ENCODE measurements around the gene HBP1. TPM values are rescaled to one million over a fixed set of nuclear protein-coding genes. Genes with fewer than 3 reads are reported as not detected.

HBP1 gene
- total and polyA plus RNA-seq, 8 donors = 47.9 to 181 (median 125) TPM

- peaks cover 0 to 54% of the 10 kb centered on the region in 2 donors for H3K4me1 ChIP-seq
- H3K9me3 ChIP-seq = no peaks in the 10 kb centered on the region
- H3K36me3 ChIP-seq = no peaks in the 10 kb centered on the region
- no peak for ATAC-seq
- no peaks in the 10 kb centered on the region for H3K27me3 ChIP-seq
- H3K27ac ChIP-seq = no peak overlapping the region
- no peak overlapping the region for H3K4me3 ChIP-seq
- intact Hi-C loops (cut with DNase I) = no loop called here
- TF ChIP-seq CTCF (IDR thresholded peaks at IDR 0.05) = no peak
- DNase-seq = no peak
Measured at GRCh38 chr7:107172276-107173032, 3.7 kb downstream of the HBP1 start.

- no peaks in the 10 kb centered on the region for H3K27me3 ChIP-seq
- H3K36me3 ChIP-seq = no peaks in the 10 kb centered on the region
- intact Hi-C loops (cut with DNase I) = no loop called here
- DNase-seq = no peak
- ATAC-seq = no peak
- H3K4me1 ChIP-seq = peaks cover 0 to 58% of the 10 kb centered on the region in 2 donors
- no peak for TF ChIP-seq CTCF (IDR thresholded peaks at IDR 0.05)
- peak overlapping the region in 1 of 2 donors; percentile 35 for H3K27ac ChIP-seq
- H3K9me3 ChIP-seq = no peaks in the 10 kb centered on the region
- H3K4me3 ChIP-seq = no peak overlapping the region
Measured at GRCh38 chr7:107173191-107173590, 4.4 kb downstream of the HBP1 start.

- TF ChIP-seq CTCF (IDR thresholded peaks at IDR 0.05) = no peak
- H3K27me3 ChIP-seq = no peaks in the 10 kb centered on the region
- intact Hi-C loops (cut with DNase I) = no loop called here
- H3K27ac ChIP-seq = peak overlapping the region in 1 of 2 donors; percentile 35
- no peaks in the 10 kb centered on the region for H3K9me3 ChIP-seq
- DNase-seq = no peak
- ATAC-seq = no peak
- peaks cover 0 to 58% of the 10 kb centered on the region in 2 donors for H3K4me1 ChIP-seq
- no peaks in the 10 kb centered on the region for H3K36me3 ChIP-seq
- no peak overlapping the region for H3K4me3 ChIP-seq
Measured at GRCh38 chr7:107173691-107174406, 5.0 kb downstream of the HBP1 start.

- intact Hi-C loops (cut with DNase I) = no loop called here
- Histone ChIP-seq H3K4me1 (peaks cover 0 to 35% of the 10 kb centered on the region in 2 donors), H3K27me3 (no peaks in the 10 kb centered on the region), H3K9me3 (no peaks in the 10 kb centered on the region), H3K27ac (peak overlapping the region; percentile 22 to 47), H3K4me3 (no peak overlapping the region), H3K36me3 (peaks cover 0 to 47% of the 10 kb centered on the region in 2 donors)
- TF ChIP-seq CTCF (IDR thresholded peaks at IDR 0.05) = no peak
- ATAC-seq = peak; percentile 61
- no peak for DNase-seq
Measured at GRCh38 chr7:107179326-107180164, 10.7 kb downstream of the HBP1 start.

Measured in left lung (tissue), 10 donors.